DND-41 (cell line): ENCODE measurements around the gene C16orf95.

Experiments
- ATAC-seq: fragments of 200-7000 bp; cut with Tn5 transposase; 3 replicates; pipeline ENCODE4 v1.9.1; 2021; ENCODE audit warnings: low read depth; ENCODE audit not compliant: insufficient read depth
- DNase-seq: peaks from one replicate; pipeline ENCODE4 v3.0.0-alpha.2; 2020
- H2AFZ ChIP-seq: 2 replicates; pipeline ENCODE4 v1.6.0; 2012; ENCODE audit warnings: low read depth, low read length
- H3K27ac ChIP-seq: 2 replicates; pipeline ENCODE4 v1.5.1; 2012; ENCODE audit warnings: low read length, inconsistent platforms
- H3K27me3 ChIP-seq: fragments of 200-600 bp; sonication (generic); 2 replicates; pipeline ENCODE4 v1.6.0; 2012; ENCODE audit warnings: low read length, mild to moderate bottlenecking, inconsistent platforms; ENCODE audit not compliant: insufficient read depth, poor library complexity
- H3K36me3 ChIP-seq: 2 replicates; pipeline ENCODE4 v1.5.1; 2012; ENCODE audit warnings: low read length, inconsistent platforms; ENCODE audit not compliant: insufficient read depth
- H3K4me1 ChIP-seq: 2 replicates; pipeline ENCODE4 v1.5.1; 2012; ENCODE audit warnings: mild to moderate bottlenecking, low read length; ENCODE audit not compliant: insufficient read depth
- H3K4me2 ChIP-seq: 2 replicates; pipeline ENCODE4 v1.6.0; 2012; ENCODE audit warnings: mild to moderate bottlenecking, moderate library complexity, low read length, inconsistent platforms; ENCODE audit not compliant: insufficient read depth
- H3K4me3 ChIP-seq, 2 experiments: fragments of 200-600 bp in 1 of 2; shearing (Covaris generic) in 1 of 2; 2 replicates each; pipeline ENCODE4 v1.5.1; 2012 to 2016; ENCODE audit warnings: inconsistent platforms in 2 of 2, low read length in 2 of 2, mild to moderate bottlenecking in 2 of 2, low read depth in 1 of 2, moderate library complexity in 1 of 2
- H3K79me2 ChIP-seq: 2 replicates; pipeline ENCODE4 v1.6.0; 2012; ENCODE audit warnings: low read length, inconsistent platforms; ENCODE audit not compliant: insufficient read depth
- H3K9ac ChIP-seq: 2 replicates; pipeline ENCODE4 v1.6.0; 2012; ENCODE audit warnings: low read depth, mild to moderate bottlenecking, inconsistent platforms, low read length, moderate library complexity
- H3K9me3 ChIP-seq: 2 replicates; pipeline ENCODE4 v1.5.1; 2012; ENCODE audit warnings: low read length, moderate library complexity, mild to moderate bottlenecking, inconsistent platforms; ENCODE audit not compliant: insufficient read depth, severe bottlenecking
- H4K20me1 ChIP-seq: 2 replicates; pipeline ENCODE4 v1.6.0; 2012; ENCODE audit warnings: low read length; ENCODE audit not compliant: insufficient read depth
- EZH2 ChIP-seq: IDR thresholded peaks from 3 replicates; pipeline ENCODE4 v1.6.1; 2012; ENCODE audit warnings: borderline replicate concordance, low read depth, mild to moderate bottlenecking, moderate library complexity, low read length, inconsistent platforms; ENCODE audit not compliant: severe bottlenecking
- TF ChIP-seq, protein P1 (sequence below): IDR thresholded peaks from 2 replicates; pipeline ENCODE4 v1.5.1; 2012; ENCODE audit warnings: borderline replicate concordance, low read length, moderate library complexity, mild to moderate bottlenecking; ENCODE audit not compliant: poor library complexity, severe bottlenecking; ENCODE audit errors: extremely low read depth

The C16orf95 gene

DNA sequence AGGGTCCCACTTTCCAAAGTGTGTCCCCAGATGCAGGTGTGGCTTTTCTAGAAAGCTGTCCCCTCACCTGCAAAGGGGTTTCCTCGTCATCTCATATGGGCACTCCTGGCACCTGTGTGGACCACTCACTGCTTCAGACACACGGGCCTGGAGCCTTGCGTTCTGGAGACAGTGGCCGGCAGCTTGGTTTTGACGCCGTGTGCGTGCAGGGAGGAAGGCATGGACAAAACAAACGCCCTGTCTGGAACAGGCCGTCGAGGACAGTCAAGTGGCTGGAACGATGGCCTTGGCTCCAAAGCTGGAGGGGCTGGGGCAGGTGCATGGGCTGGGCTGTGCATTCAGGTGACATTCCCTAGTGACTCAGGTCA is 13.0 kb upstream of the C16orf95 start:
- no peak overlapping the region for H3K4me2 ChIP-seq
- H3K79me2 ChIP-seq = peaks cover 5% of the 10 kb centered on the region; the same call in 1 of the 2 replicates
- DNase-seq = no peak
- no peak overlapping the region for H2AFZ ChIP-seq
- H3K4me3 ChIP-seq = no peak overlapping the region
- H3K27ac ChIP-seq = no peak overlapping the region
- H3K9ac ChIP-seq = no peak overlapping the region
- ATAC-seq = no peak
- H3K4me1 ChIP-seq = no peaks in the 10 kb centered on the region
- H3K9me3 ChIP-seq = no peaks in the 10 kb centered on the region
- H4K20me1 ChIP-seq = peaks cover 30% of the 10 kb centered on the region
- TF ChIP-seq, protein P1, sequence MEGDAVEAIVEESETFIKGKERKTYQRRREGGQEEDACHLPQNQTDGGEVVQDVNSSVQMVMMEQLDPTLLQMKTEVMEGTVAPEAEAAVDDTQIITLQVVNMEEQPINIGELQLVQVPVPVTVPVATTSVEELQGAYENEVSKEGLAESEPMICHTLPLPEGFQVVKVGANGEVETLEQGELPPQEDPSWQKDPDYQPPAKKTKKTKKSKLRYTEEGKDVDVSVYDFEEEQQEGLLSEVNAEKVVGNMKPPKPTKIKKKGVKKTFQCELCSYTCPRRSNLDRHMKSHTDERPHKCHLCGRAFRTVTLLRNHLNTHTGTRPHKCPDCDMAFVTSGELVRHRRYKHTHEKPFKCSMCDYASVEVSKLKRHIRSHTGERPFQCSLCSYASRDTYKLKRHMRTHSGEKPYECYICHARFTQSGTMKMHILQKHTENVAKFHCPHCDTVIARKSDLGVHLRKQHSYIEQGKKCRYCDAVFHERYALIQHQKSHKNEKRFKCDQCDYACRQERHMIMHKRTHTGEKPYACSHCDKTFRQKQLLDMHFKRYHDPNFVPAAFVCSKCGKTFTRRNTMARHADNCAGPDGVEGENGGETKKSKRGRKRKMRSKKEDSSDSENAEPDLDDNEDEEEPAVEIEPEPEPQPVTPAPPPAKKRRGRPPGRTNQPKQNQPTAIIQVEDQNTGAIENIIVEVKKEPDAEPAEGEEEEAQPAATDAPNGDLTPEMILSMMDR = no peak
- no peak for TF ChIP-seq EZH2
- H3K27me3 ChIP-seq = no peaks in the 10 kb centered on the region
- peaks cover 75% of the 10 kb centered on the region for H3K36me3 ChIP-seq

DNA sequence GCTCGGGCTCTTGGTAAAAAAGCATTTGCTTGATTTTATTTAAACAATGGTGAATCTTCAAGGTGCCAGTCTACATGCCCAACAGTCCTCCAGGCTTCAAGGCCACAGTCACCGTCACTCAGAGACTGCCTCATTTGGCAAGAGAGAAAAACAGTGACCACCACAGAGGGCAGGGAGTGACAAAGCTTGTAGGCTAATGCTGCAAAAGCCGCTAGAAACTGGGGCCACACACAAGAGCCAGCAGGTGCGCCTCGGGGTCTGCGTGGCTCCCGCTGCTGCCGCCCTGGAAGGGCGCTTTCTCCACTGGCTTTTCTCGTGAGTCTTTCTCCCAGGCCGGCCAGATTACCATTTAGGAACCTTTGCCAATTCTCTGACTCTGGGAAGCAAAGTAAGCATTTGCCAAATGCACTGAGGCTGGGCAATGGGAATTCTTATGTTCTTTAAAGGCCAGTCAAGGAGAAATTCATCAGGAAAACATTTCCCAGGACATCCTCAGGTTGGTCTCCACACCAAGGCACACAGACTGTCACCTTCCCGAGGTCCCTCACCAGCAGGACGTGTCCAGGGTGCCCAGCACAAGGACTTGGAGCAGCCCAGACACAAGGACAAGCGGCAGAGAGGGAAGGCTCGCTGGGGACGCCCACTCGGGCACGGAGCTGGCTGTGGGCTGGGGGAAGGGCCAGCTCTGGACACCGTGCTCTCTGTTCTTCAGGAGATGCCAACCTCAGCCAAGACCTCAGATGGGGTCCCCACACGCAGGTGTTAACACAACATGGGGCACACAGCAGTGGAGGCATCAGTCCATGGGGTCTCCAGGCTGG is 12.5 kb upstream of the C16orf95 start:
- TF ChIP-seq EZH2 = no peak
- TF ChIP-seq, protein P1 = no peak
- Histone ChIP-seq H3K36me3 (peaks cover 69% of the 10 kb centered on the region), H3K4me1 (no peaks in the 10 kb centered on the region), H3K9me3 (no peaks in the 10 kb centered on the region), H2AFZ (no peak overlapping the region), H3K4me2 (no peak overlapping the region), H3K9ac (no peak overlapping the region), H4K20me1 (peaks cover 31% of the 10 kb centered on the region), H3K79me2 (peaks cover 5% of the 10 kb centered on the region; the same call in 1 of the 2 replicates), H3K27me3 (no peaks in the 10 kb centered on the region), H3K27ac (no peak overlapping the region), H3K4me3 (no peak overlapping the region)
- DNase-seq (no peak), ATAC-seq (no peak)

DNA sequence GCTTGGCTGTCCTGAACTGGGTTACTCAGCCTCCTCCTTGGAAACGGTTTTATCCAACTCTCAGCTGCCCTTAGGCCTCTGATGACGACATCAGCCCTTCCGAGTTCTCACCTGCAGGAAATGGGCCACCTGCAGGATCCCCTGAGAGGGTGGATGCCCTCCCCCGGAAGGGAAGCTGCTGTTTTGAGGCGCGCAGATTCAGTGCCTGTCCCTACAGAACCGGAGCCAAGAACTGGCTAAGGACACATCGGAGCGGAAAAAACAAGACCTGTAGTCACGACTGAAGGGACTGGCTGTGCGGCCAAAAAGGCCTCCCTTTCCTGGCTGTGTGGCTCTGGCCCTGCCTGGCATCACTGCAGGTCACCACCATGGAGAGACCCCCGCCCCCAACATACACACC is 11.7 kb upstream of the C16orf95 start:
- Histone ChIP-seq H4K20me1 (peaks cover 33% of the 10 kb centered on the region), H3K36me3 (peaks cover 63% of the 10 kb centered on the region), H3K27me3 (no peaks in the 10 kb centered on the region), H3K9me3 (no peaks in the 10 kb centered on the region), H3K4me3 (no peak overlapping the region), H3K9ac (no peak overlapping the region), H2AFZ (no peak overlapping the region), H3K27ac (no peak overlapping the region), H3K79me2 (peaks cover 5% of the 10 kb centered on the region; the same call in 1 of the 2 replicates), H3K4me1 (no peaks in the 10 kb centered on the region), H3K4me2 (no peak overlapping the region)
- TF ChIP-seq, protein P1 = no peak
- TF ChIP-seq EZH2 = no peak
- DNase-seq (no peak), ATAC-seq (no peak)
